GM12878 (cell line): Measurements from ENCODE around the gene ENAH. TPM values are rescaled to one million over a fixed set of nuclear protein-coding genes. Genes with fewer than 3 reads are reported as not detected.

Source experiments
- ATAC-seq: fragments of 200-7000 bp; cut with Tn5 transposase; 3 replicates; pipeline ENCODE4 v1.9.1; 2020; ENCODE audit warnings: mild to moderate bottlenecking, moderate library complexity
- BruUV-seq: library from RNA; stranded (reverse); fragments of 400-500 nt; replicated peaks from 2 replicates; lab custom pipeline; 2021; lab: Mats Ljungman, UMichigan
- CTCF ChIA-PET: fragments of 300-600 bp; sonication (Branson Sonifier 250); formaldehyde crosslinking; extraction: SDS; loops from one replicate; lab custom pipeline; 2021; ENCODE audit warnings: inconsistent platforms; lab: Yijun Ruan, JAX
- POLR2A ChIA-PET: fragments of 350-600 bp; formaldehyde crosslinking; extraction: SDS; loops from one replicate; lab custom pipeline; 2021; ENCODE audit warnings: inconsistent platforms; lab: Charles Lee
- RAD21 ChIA-PET: fragments of 300-600 bp; sonication (Branson Sonifier 250); formaldehyde crosslinking; loops from one replicate; lab custom pipeline; 2023; ENCODE audit warnings: antibody characterized with exemption; ENCODE audit not compliant: unreplicated experiment; lab: Charles Lee
- SMC1A ChIA-PET: fragments of 300-600 bp; sonication (Branson Sonifier 250); formaldehyde crosslinking; loops from one replicate; lab custom pipeline; 2023; ENCODE audit not compliant: unreplicated experiment, uncharacterized antibody; lab: Charles Lee
- DNase-seq: peaks from one replicate; pipeline ENCODE4 v3.0.0-alpha.2; 2011; ENCODE audit warnings: low read depth, low spot score
- FAIRE-seq: peaks from 3 replicates; lab custom pipeline; 2011; peaks lifted over from hg19 to GRCh38; lab: Jason Lieb, UNC
- H2AFZ ChIP-seq: 2 replicates; pipeline ENCODE4 v1.6.0; 2011; ENCODE audit warnings: low read depth, low read length, control low read depth; ENCODE audit not compliant: control insufficient read depth
- H3K27ac ChIP-seq: 2 replicates; pipeline ENCODE4 v1.5.1; 2011; ENCODE audit warnings: control low read depth; ENCODE audit not compliant: control insufficient read depth, insufficient read depth
- H3K27me3 ChIP-seq, 2 experiments: replicated peaks in 1 of 2; 2 replicates each; pipeline versions ENCODE4 v1.6.0 to v1.6.1; 2011; ENCODE audit warnings: low read length in 1 of 2; ENCODE audit not compliant: control insufficient read depth in 2 of 2, insufficient read depth in 2 of 2
- H3K36me3 ChIP-seq, 2 experiments: 2 replicates each; pipeline ENCODE4 v1.5.1; 2011; ENCODE audit warnings: low read length in 1 of 2; ENCODE audit not compliant: control insufficient read depth in 2 of 2, insufficient read depth in 2 of 2
- H3K4me1 ChIP-seq: 2 replicates; pipeline ENCODE4 v1.6.1; 2011; ENCODE audit warnings: mild to moderate bottlenecking, low read length, moderate library complexity, mixed read lengths; ENCODE audit not compliant: control insufficient read depth, insufficient read depth
- H3K4me2 ChIP-seq: 2 replicates; pipeline ENCODE4 v1.6.0; 2011; ENCODE audit warnings: control low read depth; ENCODE audit not compliant: control insufficient read depth, insufficient read depth
- H3K4me3 ChIP-seq: fragments of 200-600 bp; sonication (generic); 2 replicates; pipeline ENCODE4 v1.5.1; 2016
- H3K79me2 ChIP-seq: 2 replicates; pipeline ENCODE4 v1.6.0; 2011; ENCODE audit warnings: low read length; ENCODE audit not compliant: control insufficient read depth, insufficient read depth
- H3K9ac ChIP-seq: 2 replicates; pipeline ENCODE4 v1.8.0; 2011; ENCODE audit warnings: low read length, control low read depth, mixed read lengths; ENCODE audit not compliant: control insufficient read depth, insufficient read depth
- H3K9me3 ChIP-seq: replicated peaks from 3 replicates; pipeline ENCODE4 v1.5.1; 2011; ENCODE audit warnings: mild to moderate bottlenecking, low read length; ENCODE audit not compliant: control insufficient read depth, insufficient read depth
- H4K20me1 ChIP-seq: 2 replicates; pipeline ENCODE4 v1.6.0; 2011; ENCODE audit not compliant: control insufficient read depth, insufficient read depth
- MYB ChIP-seq: fragments of 150-350 bp; IDR thresholded peaks from 2 replicates; pipeline ENCODE4 v1.6.1; 2014; ENCODE audit warnings: mild to moderate bottlenecking, low read depth, low read length, borderline replicate concordance
- NFYB ChIP-seq: IDR thresholded peaks from 2 replicates; pipeline ENCODE4 v1.6.1; 2011; ENCODE audit warnings: low read depth, mild to moderate bottlenecking, low read length, improper control_type of control experiment, moderate library complexity; ENCODE audit not compliant: insufficient read depth
- POLR2A ChIP-seq: IDR thresholded peaks from 2 replicates; pipeline ENCODE4 v1.6.1; 2011; ENCODE audit warnings: low read depth, mild to moderate bottlenecking, low read length
- POLR2AphosphoS5 ChIP-seq: IDR thresholded peaks from 2 replicates; pipeline ENCODE4 v1.6.1; 2011; ENCODE audit warnings: mild to moderate bottlenecking, low read length, inconsistent platforms
- RUNX3 ChIP-seq: IDR thresholded peaks from 2 replicates; pipeline ENCODE4 v1.6.1; 2012; ENCODE audit warnings: low read length, inconsistent platforms
- SMAD5 ChIP-seq: IDR thresholded peaks from 2 replicates; pipeline ENCODE4 v1.6.1; 2016; ENCODE audit warnings: antibody characterized with exemption, low read depth
- SMARCA5 ChIP-seq: fragments of 450-650 bp; IDR thresholded peaks from 2 replicates; pipeline ENCODE4 v1.6.1; 2017; ENCODE audit warnings: mild to moderate bottlenecking
- ZNF622 ChIP-seq: fragments of 450-650 bp; IDR thresholded peaks from 2 replicates; pipeline ENCODE4 v1.6.1; 2017; ENCODE audit warnings: mild to moderate bottlenecking, inconsistent platforms
- WGBS: methylation state at CpG from one replicate; pipeline ENCODE4 v1.1.6; 2016; ENCODE audit warnings: low lambda C conversion rate; ENCODE audit not compliant: insufficient replicate concordance, insufficient coverage; ENCODE audit errors: missing lambda C conversion rate; 5-methylcytosine and 5-hydroxymethylcytosine counted together
- in situ Hi-C: fragments of 300-500 bp; cut with MboI; formaldehyde crosslinking; loops from 9 replicates; pipeline ENCODE4 v1.14.3; 2018; ENCODE audit warnings: mixed read lengths
- intact Hi-C: fragments of 100-400 bp; cut with micrococcal nuclease; formaldehyde crosslinking; loops from one replicate; pipeline ENCODE4 v1.14.2; 2022; ENCODE audit not compliant: unreplicated experiment
- polyA plus RNA-seq, 11 experiments: library from polyadenylated mRNA; depleted of rRNA in 4 of 11; unstranded in 6 of 11; stranded (reverse) in 5 of 11; fragments of >200 nt; fragmentation: Nextera tagmentation in 4 of 11; fragmentation: Illumina TruSeq in 1 of 11; extraction: Ambion mirVana in 4 of 11; extraction: Trizol in 1 of 11; gene quantifications; 1 replicate in 1 of 11; 2 replicates in 10 of 11; pipeline versions ENCODE4 v1.2.1 to v1.2.3, GENCODE V29; 2011 to 2016; ENCODE audit warnings: inconsistent platforms in 2 of 11, missing spikeins in 2 of 11, low read depth in 1 of 11
- total RNA-seq, 4 experiments: library from RNA; depleted of rRNA in 3 of 4; stranded (reverse); fragments of >200 nt in 3 of 4; fragmentation: Illumina TruSeq in 1 of 4; extraction: Trizol in 1 of 4; gene quantifications; 2 replicates each; pipeline versions ENCODE4 v1.2.1 to v1.2.3, GENCODE V29; 2013 to 2021
- TF ChIP-seq, protein P1 (sequence below): fragments of 450-650 bp; IDR thresholded peaks from 2 replicates; pipeline ENCODE4 v1.6.1; 2014; ENCODE audit warnings: mild to moderate bottlenecking
- TF ChIP-seq, protein P2 (sequence below): fragments of 450-650 bp; IDR thresholded peaks from 2 replicates; pipeline ENCODE4 v1.6.1; 2018; ENCODE audit warnings: borderline replicate concordance, mild to moderate bottlenecking; ENCODE audit not compliant: partially characterized antibody
- TF ChIP-seq, protein P3 (sequence below): fragments of 450-650 bp; formaldehyde crosslinking; IDR thresholded peaks from 2 replicates; pipeline ENCODE4 v1.5.0; 2022; ENCODE audit warnings: mild to moderate bottlenecking, missing genetic modification characterization
- TF ChIP-seq, protein P4 (sequence below), 3 experiments: IDR thresholded peaks in 2 of 3; conservative IDR thresholded peaks in 1 of 3; 2 replicates each; pipeline ENCODE4 v1.5.1; 2011; ENCODE audit warnings: low read depth in 3 of 3, low read length in 3 of 3, mild to moderate bottlenecking in 3 of 3, control low read depth in 2 of 3, moderate library complexity in 2 of 3, inconsistent platforms in 1 of 3, mixed read lengths in 1 of 3; ENCODE audit not compliant: control insufficient read depth in 2 of 3, insufficient read depth in 1 of 3; ENCODE audit errors: extremely low read depth in 1 of 3
- TF ChIP-seq, protein P5 (sequence below): fragments of 450-650 bp; IDR thresholded peaks from 2 replicates; pipeline ENCODE4 v1.6.1; 2016; ENCODE audit warnings: mild to moderate bottlenecking

ENAH gene
- total and polyA plus RNA-seq, 10 of the 15 experiments (the other 5 are each of a cell fraction or from before 2014, with no cell fraction given) = under 0.01 to 0.62 (median 0.06) TPM; not detected in 5

DNA sequence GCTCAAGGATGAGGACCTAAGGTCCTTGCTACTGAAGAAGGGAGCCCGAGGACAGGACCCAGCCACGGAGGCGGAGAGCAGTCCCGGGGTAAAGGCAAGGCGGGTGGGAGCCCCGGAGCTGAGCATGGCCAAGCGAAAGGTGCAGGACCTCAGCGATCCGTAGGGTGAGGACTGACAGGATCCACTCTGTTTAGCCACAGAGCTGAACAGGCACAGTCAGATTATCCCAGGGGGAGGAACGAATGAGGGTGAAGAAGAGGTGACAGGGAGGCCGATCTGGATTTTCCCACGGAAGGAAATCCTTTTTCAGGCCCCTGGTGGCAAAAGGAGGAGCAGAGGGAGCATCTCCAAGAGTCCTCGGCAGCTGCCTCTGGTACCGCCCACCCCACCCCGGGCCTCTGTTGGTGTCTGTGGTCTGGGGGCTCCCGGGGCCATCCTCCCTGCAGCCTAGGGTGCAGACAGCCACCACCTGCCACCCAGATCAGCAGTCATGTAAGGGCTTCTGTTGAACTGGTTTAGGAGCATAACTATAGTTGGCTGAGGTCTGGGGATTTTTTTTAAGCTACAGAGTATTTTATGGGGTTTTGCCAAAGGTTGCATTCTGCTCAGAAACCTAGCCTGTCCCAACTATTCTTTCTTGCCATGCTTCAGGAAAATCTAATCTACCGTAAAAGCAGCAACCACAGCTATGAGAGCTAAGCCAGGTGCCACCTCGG is 192.7 kb downstream of the ENAH start:
- DNase-seq = no peak
- POLR2A ChIA-PET = interaction anchor here (0.6 to 1.0 kb wide), 2 partner anchors 10 to 20 kb away, joined by 7 to 8 read pairs; no protein-coding TSS in a partner anchor
- Histone ChIP-seq H2AFZ (no peak overlapping the region), H3K27me3 (no peaks in the 10 kb centered on the region), H3K4me3 (no peak overlapping the region), H3K4me1 (no peaks in the 10 kb centered on the region), H3K9me3 (no peaks in the 10 kb centered on the region), H4K20me1 (no peaks in the 10 kb centered on the region), H3K4me2 (no peak overlapping the region), H3K36me3 (no peaks in the 10 kb centered on the region), H3K9ac (no peak overlapping the region), H3K27ac (no peak overlapping the region), H3K79me2 (no peaks in the 10 kb centered on the region)
- intact Hi-C loops = no loop called here
- RAD21 ChIA-PET = interaction anchor here (1.0 to 1.1 kb wide), 2 partner anchors 15 to 36 kb away, joined by 3 to 4 read pairs; no protein-coding TSS in a partner anchor
- 44% methylated on average over 18 of the region's 18 CpGs for WGBS
- FAIRE-seq = no peak
- ATAC-seq = no peak; the same call in 2 of the 3 replicates
- CTCF ChIA-PET = interaction anchor here (0.7 to 1.7 kb wide), 5 partner anchors 11 to 142 kb away, joined by 3 to 6 read pairs (median 3); no protein-coding TSS in a partner anchor
- BruUV-seq = no TSS peak
- SMC1A ChIA-PET = interaction anchor here (1.2 kb wide), 1 partner anchor 452 kb away, joined by 3 read pairs; no protein-coding TSS in a partner anchor
- in situ Hi-C loops = no loop called here
- TF ChIP-seq ZNF622 (no peak), POLR2AphosphoS5 (no peak), MYB (no peak), SMARCA5 (no peak), NFYB (no peak), POLR2A (no peak), RUNX3 (no peak), SMAD5 (no peak)
- TF ChIP-seq, protein P1, sequence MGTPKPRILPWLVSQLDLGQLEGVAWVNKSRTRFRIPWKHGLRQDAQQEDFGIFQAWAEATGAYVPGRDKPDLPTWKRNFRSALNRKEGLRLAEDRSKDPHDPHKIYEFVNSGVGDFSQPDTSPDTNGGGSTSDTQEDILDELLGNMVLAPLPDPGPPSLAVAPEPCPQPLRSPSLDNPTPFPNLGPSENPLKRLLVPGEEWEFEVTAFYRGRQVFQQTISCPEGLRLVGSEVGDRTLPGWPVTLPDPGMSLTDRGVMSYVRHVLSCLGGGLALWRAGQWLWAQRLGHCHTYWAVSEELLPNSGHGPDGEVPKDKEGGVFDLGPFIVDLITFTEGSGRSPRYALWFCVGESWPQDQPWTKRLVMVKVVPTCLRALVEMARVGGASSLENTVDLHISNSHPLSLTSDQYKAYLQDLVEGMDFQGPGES = no peak
- TF ChIP-seq, protein P2, sequence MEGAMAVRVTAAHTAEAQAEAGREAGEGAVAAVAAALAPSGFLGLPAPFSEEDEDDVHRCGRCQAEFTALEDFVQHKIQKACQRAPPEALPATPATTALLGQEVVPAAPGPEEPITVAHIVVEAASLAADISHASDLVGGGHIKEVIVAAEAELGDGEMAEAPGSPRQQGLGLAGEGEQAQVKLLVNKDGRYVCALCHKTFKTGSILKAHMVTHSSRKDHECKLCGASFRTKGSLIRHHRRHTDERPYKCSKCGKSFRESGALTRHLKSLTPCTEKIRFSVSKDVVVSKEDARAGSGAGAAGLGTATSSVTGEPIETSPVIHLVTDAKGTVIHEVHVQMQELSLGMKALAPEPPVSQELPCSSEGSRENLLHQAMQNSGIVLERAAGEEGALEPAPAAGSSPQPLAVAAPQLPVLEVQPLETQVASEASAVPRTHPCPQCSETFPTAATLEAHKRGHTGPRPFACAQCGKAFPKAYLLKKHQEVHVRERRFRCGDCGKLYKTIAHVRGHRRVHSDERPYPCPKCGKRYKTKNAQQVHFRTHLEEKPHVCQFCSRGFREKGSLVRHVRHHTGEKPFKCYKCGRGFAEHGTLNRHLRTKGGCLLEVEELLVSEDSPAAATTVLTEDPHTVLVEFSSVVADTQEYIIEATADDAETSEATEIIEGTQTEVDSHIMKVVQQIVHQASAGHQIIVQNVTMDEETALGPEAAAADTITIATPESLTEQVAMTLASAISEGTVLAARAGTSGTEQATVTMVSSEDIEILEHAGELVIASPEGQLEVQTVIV = no peak
- TF ChIP-seq, protein P3, sequence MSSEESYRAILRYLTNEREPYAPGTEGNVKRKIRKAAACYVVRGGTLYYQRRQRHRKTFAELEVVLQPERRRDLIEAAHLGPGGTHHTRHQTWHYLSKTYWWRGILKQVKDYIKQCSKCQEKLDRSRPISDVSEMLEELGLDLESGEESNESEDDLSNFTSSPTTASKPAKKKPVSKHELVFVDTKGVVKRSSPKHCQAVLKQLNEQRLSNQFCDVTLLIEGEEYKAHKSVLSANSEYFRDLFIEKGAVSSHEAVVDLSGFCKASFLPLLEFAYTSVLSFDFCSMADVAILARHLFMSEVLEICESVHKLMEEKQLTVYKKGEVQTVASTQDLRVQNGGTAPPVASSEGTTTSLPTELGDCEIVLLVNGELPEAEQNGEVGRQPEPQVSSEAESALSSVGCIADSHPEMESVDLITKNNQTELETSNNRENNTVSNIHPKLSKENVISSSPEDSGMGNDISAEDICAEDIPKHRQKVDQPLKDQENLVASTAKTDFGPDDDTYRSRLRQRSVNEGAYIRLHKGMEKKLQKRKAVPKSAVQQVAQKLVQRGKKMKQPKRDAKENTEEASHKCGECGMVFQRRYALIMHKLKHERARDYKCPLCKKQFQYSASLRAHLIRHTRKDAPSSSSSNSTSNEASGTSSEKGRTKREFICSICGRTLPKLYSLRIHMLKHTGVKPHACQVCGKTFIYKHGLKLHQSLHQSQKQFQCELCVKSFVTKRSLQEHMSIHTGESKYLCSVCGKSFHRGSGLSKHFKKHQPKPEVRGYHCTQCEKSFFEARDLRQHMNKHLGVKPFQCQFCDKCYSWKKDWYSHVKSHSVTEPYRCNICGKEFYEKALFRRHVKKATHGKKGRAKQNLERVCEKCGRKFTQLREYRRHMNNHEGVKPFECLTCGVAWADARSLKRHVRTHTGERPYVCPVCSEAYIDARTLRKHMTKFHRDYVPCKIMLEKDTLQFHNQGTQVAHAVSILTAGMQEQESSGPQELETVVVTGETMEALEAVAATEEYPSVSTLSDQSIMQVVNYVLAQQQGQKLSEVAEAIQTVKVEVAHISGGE (CRISPR knock-in tag) = no peak
- TF ChIP-seq, protein P4, sequence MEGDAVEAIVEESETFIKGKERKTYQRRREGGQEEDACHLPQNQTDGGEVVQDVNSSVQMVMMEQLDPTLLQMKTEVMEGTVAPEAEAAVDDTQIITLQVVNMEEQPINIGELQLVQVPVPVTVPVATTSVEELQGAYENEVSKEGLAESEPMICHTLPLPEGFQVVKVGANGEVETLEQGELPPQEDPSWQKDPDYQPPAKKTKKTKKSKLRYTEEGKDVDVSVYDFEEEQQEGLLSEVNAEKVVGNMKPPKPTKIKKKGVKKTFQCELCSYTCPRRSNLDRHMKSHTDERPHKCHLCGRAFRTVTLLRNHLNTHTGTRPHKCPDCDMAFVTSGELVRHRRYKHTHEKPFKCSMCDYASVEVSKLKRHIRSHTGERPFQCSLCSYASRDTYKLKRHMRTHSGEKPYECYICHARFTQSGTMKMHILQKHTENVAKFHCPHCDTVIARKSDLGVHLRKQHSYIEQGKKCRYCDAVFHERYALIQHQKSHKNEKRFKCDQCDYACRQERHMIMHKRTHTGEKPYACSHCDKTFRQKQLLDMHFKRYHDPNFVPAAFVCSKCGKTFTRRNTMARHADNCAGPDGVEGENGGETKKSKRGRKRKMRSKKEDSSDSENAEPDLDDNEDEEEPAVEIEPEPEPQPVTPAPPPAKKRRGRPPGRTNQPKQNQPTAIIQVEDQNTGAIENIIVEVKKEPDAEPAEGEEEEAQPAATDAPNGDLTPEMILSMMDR (IDR thresholded peaks at IDR 0.05 in 2 of 3, conservative IDR thresholded peaks at IDR 0.05 in 1 of 3; ENCODE audit: control insufficient read depth in 2 of 3, extremely low read depth in 1 of 3, insufficient read depth in 1 of 3, low read depth in 3 of 3, low read length in 3 of 3) = no peak
- TF ChIP-seq, protein P5, sequence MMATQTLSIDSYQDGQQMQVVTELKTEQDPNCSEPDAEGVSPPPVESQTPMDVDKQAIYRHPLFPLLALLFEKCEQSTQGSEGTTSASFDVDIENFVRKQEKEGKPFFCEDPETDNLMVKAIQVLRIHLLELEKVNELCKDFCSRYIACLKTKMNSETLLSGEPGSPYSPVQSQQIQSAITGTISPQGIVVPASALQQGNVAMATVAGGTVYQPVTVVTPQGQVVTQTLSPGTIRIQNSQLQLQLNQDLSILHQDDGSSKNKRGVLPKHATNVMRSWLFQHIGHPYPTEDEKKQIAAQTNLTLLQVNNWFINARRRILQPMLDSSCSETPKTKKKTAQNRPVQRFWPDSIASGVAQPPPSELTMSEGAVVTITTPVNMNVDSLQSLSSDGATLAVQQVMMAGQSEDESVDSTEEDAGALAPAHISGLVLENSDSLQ = no peak
